Choroid plexus epithelial cell (primary cell): ENCODE measurements around the gene CFAP157.
A peak's percentile ranks its signal among the peaks of the same experiment; 100 is the strongest.

Experiments used
- DNase-seq: peaks from one replicate; pipeline ENCODE4 v3.0.0-alpha.2; 2010; ENCODE audit warnings: low read depth
- H3K4me3 ChIP-seq: 2 replicates; pipeline ENCODE4 v1.5.1; 2011; ENCODE audit warnings: low read depth, mild to moderate bottlenecking, control low read depth, low read length, moderate library complexity
- CTCF ChIP-seq: conservative IDR thresholded peaks from 2 replicates; pipeline ENCODE4 v1.5.1; 2011; ENCODE audit warnings: low read depth, mild to moderate bottlenecking, control low read depth, inconsistent platforms, low read length, moderate library complexity

The CFAP157 gene

GRCh38 chr9:127682351-127683136 lies 24.2 kb upstream of the CFAP157 start:
- no peak for DNase-seq
- no peak for TF ChIP-seq CTCF
- H3K4me3 ChIP-seq: no peak overlapping the region

GRCh38 chr9:127683723-127684122 lies 23.1 kb upstream of the CFAP157 start:
- no peak for TF ChIP-seq CTCF
- H3K4me3 ChIP-seq: no peak overlapping the region
- peak; percentile 80 for DNase-seq

- no peak overlapping the region for H3K4me3 ChIP-seq
- no peak for TF ChIP-seq CTCF
- peak; percentile 56 for DNase-seq
Observed at GRCh38 chr9:127684576-127684975, 22.2 kb upstream of the CFAP157 start.

- DNase-seq: no peak
- no peak overlapping the region for H3K4me3 ChIP-seq
- TF ChIP-seq CTCF: no peak
Observed at GRCh38 chr9:127686461-127687393, 20.1 kb upstream of the CFAP157 start.

GRCh38 chr9:127689329-127690000 lies 17.3 kb upstream of the CFAP157 start:
- no peak for TF ChIP-seq CTCF
- H3K4me3 ChIP-seq: no peak overlapping the region
- no peak for DNase-seq

- no peak overlapping the region for H3K4me3 ChIP-seq
- TF ChIP-seq CTCF: no peak
- DNase-seq: no peak
Observed at GRCh38 chr9:127690735-127691134, 16.1 kb upstream of the CFAP157 start.
